ENCODE measurements around the gene ELOB.
A peak's percentile ranks its signal among the peaks of the same experiment; 100 is the strongest.

The ELOB gene

DNA sequence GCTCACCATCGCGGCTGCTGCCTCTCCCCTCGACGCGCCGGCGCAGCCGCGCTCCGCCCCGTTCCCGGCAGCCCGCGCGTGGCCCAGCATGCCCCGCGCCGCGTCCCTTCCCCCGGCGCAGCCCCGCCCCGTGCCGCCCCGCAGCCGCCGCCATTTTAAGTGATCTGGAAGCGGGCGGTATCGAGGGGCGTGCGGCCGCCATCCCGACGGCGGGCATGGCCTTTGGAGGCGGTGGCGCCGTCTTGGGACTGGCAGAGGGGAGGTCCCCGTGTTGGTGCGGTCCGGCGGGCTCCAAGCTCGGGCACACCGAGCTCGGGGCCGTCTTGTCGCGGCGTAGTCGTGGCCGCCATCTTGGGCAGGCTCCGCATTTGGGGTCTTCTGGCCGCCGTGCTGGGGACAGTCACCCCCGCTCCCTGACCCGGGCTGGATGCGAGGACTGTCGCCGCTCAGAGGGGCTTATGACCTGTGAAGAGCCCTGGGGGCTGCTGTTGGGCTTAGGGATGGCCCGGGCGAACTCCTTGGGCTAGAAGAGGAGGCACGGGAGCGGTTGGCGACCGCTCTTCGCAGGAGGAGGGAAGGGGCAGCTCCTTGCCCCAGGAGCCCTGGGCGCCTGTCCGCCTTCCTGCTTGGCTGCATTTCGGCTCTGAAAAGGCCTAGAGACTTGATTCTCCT lies at the start of gene ELOB:
Gene ELOB (minus strand): TSS at position 50 of the 672 bp plus-strand sequence. CDS start 41 bp downstream, at position 9.
- peak; percentile 91 for DNase-seq

GRCh38 chr16:2825906-2826305 lies 48.8 kb upstream of the ELOB start:
- no peak for DNase-seq

- peak; percentile 14 for DNase-seq
Measured at GRCh38 chr16:2825049-2825742, 48.1 kb upstream of the ELOB start.

DNA sequence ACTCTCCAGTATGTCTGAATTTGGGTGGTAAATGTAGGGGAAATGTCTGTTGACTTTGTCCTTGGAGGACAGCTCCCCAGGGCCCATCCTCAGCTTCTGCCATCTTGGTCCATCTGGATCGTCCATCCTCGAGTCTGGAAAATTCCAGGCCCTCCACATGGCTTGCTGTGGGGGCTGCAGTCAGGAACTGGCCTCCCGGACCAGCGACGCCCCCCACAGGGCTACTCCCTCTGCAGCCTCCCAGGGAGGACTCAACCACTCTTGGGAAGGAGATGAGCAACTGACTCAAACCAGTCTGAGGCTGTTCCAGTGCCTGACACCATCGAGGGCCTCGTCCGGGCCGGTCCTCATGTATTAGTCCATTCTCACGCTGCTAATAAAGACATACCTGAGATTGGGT lies 47.5 kb upstream of the ELOB start:
- DNase-seq, result peak; percentile 3

DNA sequence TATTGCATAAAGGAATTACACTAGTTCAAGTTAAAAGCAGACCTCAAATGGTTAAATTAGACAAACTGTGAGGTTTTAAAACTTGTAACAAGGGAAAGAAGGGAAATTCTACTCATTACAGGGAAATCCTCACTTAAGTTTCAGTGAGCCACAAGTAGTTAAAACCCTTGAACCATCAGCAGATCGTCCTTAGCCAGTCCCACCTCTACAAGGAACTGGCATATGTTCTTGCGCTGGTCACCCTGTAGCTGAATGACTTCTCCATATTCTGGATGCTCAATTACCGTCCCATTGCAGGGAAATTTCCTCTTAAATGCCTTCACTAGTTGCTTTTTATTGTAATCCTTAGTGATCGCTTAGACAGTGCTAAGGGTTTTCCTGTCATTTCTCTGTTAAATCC lies 45.4 kb upstream of the ELOB start:
- DNase-seq, result no peak

GRCh38 chr16:2822158-2822495 lies 45.0 kb upstream of the ELOB start:
- DNase-seq, result no peak

- no peak for DNase-seq
Measured at GRCh38 chr16:2821487-2822157, 44.5 kb upstream of the ELOB start.

DNA sequence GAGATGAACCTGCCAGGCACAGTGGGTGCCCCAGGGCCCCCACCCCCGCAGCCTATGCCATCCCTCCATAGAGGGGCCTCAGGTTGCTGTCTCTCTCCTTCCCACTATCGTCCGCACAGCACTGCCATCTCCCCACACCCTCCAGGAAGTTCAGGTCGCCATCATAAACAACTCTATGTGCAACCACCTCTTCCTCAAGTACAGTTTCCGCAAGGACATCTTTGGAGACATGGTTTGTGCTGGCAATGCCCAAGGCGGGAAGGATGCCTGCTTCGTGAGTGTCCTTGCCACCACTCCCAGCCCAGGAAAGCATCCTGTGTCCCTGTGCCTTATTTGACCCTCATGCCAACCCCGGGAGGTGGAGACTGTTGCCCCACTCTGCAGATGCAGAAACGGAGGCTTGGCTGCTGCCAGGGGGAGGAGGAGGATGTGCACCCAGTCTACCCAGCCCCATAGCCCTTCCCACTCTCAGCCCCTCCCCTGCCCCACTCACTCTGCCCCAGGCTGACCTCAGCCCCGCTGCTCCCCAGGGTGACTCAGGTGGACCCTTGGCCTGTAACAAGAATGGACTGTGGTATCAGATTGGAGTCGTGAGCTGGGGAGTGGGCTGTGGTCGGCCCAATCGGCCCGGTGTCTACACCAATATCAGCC lies 43.9 kb upstream of the ELOB start:
- DNase-seq, result no peak

DNA sequence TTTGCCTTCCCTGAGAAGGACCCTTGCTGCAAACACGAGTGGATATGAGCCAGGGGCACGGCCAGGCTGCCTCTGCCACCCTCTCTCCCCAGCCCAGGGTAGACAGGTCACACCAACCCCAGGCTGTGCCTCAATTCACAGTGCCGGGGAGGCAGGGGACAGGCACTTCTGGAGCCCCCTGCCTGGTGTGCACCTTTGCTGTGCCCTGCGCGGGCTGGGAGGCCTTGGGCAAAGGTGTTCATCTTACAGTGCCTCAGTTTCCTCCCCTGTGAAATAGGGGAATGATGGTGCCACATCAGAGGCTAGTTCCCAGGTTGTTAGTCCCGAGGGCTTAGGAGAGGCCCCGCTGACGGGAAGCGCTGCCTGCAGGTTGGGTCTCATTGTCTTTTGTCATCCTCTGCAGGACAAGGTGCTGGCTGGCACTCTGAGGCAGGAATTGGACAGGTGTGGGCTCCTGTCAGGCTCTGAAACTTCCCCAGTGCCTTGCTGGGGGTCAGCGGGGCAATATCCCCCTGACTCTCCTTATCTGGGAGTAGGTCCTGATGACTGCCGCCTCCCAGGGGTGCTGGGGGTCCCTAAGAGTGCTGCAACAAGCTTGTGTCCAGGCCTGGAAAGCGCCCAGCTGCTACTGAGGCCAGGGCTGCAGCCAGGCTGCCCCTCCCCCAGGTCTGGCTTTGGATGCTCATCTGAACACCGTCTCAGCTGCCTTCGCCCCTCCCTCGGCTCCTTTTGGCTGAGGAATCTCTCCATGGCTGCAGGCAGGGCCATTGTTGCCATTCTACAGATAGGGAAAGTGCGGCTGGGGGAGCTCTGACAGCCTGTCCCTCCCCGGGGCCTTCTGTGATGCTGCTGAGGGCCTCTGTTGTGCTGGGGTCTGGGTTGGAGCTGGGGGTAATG lies 43.1 kb upstream of the ELOB start:
- DNase-seq, result no peak

DNA sequence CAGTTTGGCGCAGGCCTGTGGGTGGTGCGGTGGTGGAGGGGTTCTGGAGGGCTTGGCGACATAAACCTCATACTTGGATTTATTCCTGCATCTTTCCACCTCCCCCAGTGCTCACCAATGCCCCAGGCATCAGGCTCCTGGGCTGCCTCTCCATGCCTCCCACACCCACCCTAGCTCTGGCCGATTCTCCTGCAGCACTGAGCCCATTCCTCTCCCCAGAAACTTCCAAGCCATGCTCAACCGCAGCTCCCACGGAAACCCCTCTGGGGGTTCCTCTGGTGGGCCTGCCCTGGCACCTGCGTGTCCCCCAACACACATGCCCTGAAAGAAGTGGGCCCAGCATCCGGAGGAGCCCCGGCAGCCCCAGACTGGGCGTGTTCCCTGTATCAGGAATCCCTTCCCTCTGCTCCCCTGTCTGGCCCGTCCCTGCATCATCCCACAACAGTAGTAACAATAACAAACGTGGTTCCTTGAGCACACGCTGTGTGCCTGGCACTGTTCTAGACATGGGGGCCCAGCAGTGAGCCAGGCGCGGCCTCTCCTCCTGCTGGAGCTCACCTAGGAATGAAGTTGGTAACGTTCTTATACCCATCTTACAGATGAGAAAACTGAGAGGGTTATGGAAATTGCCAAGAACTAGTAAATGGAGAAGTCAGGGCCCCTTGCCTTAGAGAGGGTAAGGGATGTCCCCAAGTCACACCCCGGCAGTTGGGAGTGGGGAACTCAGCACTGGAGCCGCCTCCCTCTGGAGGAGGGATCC lies 42.3 kb upstream of the ELOB start:
- DNase-seq, result no peak

DNA sequence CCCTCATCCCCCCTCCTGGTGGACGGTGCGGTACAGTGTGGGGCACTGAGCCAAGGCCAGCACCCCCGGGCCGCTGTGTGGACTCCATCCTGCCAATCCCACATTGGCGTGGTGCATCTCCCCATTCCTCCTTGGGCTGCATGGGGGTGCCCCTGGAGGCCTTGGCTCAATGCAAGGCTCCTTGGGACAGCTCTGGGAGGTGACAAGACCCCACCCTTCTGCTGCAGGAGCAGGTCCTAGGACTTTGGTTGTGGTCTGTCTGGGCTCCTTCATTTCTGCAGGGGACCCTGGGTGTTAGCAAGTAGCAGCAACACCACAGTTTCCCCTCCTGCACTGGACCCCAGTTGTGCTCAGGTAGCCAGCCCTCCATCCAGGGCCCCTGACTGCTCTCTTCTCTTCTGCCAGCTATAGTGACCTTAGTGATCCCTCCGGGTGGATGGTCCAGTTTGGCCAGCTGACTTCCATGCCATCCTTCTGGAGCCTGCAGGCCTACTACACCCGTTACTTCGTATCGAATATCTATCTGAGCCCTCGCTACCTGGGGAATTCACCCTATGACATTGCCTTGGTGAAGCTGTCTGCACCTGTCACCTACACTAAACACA lies 41.3 kb upstream of the ELOB start:
- no peak for DNase-seq

DNA sequence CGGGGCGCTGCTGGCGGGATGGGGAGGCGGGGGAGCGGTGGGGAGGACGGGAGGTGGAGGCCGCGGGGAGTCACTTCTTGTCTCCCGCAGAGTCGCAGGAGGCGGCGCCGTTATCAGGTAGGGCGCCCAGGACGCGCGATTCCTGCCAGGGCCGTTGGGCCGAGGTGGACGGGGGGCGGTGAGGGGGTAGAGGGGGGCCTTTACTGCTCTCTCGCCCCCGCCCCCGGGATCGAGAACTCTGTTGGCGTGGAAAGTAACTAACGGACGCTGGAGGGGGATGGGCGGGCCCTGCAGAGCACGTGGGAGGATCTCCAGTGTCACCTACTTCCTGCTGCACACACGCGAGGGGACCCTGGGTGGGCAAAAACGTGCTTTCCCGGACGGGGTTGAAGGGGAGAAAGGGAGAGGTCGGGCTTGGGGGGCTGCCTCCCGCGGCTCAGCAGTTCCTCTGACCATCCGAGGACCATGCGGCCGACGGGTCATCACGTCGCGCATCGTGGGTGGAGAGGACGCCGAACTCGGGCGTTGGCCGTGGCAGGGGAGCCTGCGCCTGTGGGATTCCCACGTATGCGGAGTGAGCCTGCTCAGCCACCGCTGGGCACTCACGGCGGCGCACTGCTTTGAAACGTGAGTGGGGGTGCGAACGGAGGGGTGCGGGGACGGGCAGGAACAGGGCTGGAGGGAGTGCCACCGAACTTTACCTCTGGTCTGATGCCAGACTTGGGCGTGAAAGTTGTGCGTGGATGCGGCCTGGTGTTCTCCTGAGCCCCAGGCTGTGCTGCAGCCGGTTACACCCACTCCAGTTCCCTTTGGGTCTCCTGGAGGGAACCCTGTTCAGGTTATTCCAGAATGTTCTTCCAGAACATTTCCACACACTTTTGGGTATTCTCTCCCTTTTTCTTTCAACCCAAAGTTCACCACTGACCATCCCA lies 40.5 kb upstream of the ELOB start:
- DNase-seq, result no peak

- peak; percentile 57 for DNase-seq
Measured at GRCh38 chr16:2816751-2817339, 39.8 kb upstream of the ELOB start, which contains the start of gene PRSS21. TSS of gene PRSS21 (plus strand) at chr16:2817237. CDS start at chr16:2817269, 32 bp downstream.

DNA sequence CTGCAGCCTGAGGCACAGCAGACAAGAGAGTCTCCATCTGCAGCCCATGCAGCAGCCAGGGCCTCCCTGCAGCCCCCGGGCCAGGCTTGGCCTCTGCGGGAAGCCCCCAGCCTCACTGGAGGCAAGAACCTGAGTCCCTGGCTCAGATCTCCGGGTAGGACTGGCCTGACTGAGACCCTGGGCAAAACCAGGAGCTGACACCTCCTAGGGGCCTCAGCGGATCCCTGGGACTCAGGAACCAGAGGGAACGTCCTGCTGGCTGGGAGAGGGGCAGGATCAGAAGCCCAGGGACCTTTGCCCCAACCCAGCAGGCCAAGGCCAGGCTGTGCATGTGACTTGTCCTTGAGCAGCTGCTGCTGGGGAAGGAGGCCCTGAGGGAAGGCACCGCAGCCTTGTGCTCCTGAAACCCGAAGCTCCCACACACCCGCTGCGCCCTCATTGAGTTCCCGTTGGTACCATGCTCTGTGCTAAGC lies 38.3 kb upstream of the ELOB start:
- DNase-seq, result no peak

- DNase-seq, result no peak
Measured at GRCh38 chr16:2814551-2815298, 37.6 kb upstream of the ELOB start.

DNA sequence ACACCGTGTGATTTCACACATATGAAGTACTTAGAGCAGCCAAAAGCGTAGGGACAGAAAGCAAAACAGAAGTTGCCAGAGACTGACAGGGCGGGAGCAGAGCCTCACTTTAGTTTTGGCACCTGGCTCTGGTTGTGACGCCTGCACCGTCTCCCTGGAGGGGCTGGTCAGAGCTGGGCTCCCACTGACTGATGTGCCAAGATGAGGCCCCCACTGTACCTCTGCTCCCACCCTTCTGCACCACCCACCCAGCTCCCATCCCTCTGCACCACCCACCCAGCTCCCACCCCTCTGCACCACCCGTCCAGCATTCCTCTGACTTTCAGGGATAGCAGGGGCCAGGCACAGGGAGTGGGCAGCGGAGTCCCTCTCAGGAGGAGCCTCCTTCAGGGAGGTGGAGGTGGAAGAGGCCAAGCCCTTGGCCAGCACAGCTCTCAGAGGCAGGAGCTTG lies 36.7 kb upstream of the ELOB start:
- DNase-seq, result no peak

DNA sequence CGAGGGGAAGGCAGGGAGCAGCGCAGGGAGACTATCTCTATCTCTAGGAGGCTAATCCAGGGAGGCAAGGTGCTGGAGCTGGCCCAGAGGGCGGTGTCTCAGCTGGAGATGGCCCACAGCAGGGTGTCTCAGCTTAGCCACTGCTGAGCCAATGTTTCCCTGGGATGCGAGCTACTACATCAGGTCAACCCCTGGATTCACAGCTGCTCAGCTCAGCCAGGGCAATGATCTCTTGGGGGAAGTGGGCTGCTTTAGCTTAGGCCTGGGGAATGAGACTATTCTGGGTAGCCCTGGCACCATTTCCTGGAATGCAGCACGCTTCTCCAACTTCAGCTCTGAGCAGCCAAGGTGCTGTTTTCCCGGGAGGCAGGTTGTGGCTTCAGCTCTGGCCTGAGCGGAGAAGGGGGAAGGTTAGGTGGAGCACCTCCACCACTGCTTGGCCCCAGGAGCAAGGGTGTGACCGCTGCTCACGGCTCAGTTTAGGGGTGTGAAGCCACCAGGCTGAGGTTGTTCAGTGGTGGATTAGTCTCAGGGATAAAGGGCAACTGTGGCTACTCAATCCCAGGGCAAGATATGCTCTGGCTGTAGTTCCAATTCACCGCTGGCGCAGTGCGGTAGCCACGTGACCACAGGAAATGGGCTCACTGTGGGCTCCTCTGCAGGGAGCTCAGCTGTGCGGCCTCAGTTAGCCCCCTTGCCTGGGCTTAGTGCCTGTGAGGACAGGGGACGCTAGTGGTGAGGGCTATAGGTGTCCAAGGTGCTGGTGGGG lies 34.8 kb upstream of the ELOB start:
- DNase-seq, result no peak

- DNase-seq, result no peak
Measured at GRCh38 chr16:2810651-2811050, 33.6 kb upstream of the ELOB start.
